ENCODE measurements around the gene PDZK1IP1.
"Not testable (repeated sequence)": the region's sequence is repeated elsewhere in the genome, so short reads cannot be mapped to it uniquely, and the experiment has no call there.

The PDZK1IP1 gene

GRCh38 chr1:47196622-47197021 is 6.8 kb upstream of the PDZK1IP1 start:
- DNase-seq (ENCODE audit: low read depth): no peak

- not testable (repeated sequence) for DNase-seq (ENCODE audit: low read depth)
Observed at GRCh38 chr1:47195981-47196380, 6.1 kb upstream of the PDZK1IP1 start.

- no peak for DNase-seq (ENCODE audit: low read depth)
Observed at GRCh38 chr1:47194311-47194710, 4.5 kb upstream of the PDZK1IP1 start.

- not testable (repeated sequence) for DNase-seq (ENCODE audit: low read depth)
Observed at GRCh38 chr1:47193496-47193895, 3.7 kb upstream of the PDZK1IP1 start.

GRCh38 chr1:47192458-47193384 is 2.9 kb upstream of the PDZK1IP1 start:
- DNase-seq (ENCODE audit: low read depth): peak; percentile 95

GRCh38 chr1:47191940-47192457 is 2.2 kb upstream of the PDZK1IP1 start:
- no peak for DNase-seq (ENCODE audit: low read depth)

- DNase-seq (ENCODE audit: low read depth): no peak
Observed at GRCh38 chr1:47190857-47191256, 1.0 kb upstream of the PDZK1IP1 start.

- no peak for DNase-seq (ENCODE audit: low read depth)
Observed at GRCh38 chr1:47190509-47190855, 646 bp upstream of the PDZK1IP1 start.

GRCh38 chr1:47188791-47189785 is 748 bp downstream of the PDZK1IP1 start:
- no peak for DNase-seq (ENCODE audit: low read depth)

- no peak for DNase-seq (ENCODE audit: low read depth)
Observed at GRCh38 chr1:47187926-47188250, 1.9 kb downstream of the PDZK1IP1 start.

GRCh38 chr1:47187231-47187925 is 2.5 kb downstream of the PDZK1IP1 start:
- no peak for DNase-seq (ENCODE audit: low read depth)

GRCh38 chr1:47186267-47187185 is 3.3 kb downstream of the PDZK1IP1 start:
- DNase-seq (ENCODE audit: low read depth): no peak

- no peak for DNase-seq (ENCODE audit: low read depth)
Observed at GRCh38 chr1:47184822-47185677, 4.8 kb downstream of the PDZK1IP1 start.

- DNase-seq (ENCODE audit: low read depth): no peak
Observed at GRCh38 chr1:47184090-47184821, 5.6 kb downstream of the PDZK1IP1 start.

GRCh38 chr1:47183308-47184089 is 6.3 kb downstream of the PDZK1IP1 start:
- no peak for DNase-seq (ENCODE audit: low read depth)

GRCh38 chr1:47182676-47183235 is 7.1 kb downstream of the PDZK1IP1 start:
- no peak for DNase-seq (ENCODE audit: low read depth)

GRCh38 chr1:47181955-47182675 is 7.7 kb downstream of the PDZK1IP1 start:
- no peak for DNase-seq (ENCODE audit: low read depth)
